CD4-positive, alpha-beta T cell treated with Interleukin-2 at 100 ng/mL for 4 hours (primary cell): ENCODE measurements around the gene NEK6.

ENCODE experiments used
- DNase-seq: peaks from one replicate; pipeline ENCODE4 v3.0.0-alpha.2; 2020; ENCODE audit warnings: low spot score

NEK6 gene

DNA sequence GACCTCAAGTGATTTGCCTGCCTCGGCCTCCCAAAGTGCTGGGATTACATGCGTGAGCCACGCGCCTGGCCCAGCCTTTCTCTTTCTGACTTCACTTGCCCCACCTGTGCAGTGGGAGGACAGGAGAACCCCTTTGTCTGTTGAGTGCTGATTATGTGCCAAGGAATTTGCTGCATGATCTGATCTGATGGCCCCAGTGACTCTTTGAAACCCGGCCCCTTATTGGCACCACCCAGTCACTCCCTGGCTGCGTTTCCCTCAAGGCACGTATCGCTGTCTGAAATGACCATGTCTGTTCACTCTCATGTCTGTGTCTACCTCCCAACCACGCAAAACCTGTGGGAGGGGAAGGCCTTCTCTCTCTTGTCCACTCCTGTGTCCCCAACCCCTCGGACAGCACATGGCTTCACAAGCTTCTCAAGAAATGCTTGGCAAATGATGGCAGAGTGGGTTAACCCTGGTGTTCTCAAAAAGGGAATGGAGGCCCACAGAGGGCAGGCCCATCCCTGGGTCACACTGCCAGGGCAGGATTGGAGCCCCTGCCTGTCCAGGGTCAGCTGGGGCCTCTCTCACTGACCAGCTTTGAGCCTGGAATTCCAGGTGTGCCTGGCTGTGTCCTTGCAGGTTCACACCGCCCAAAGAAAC lies 21.9 kb downstream of the NEK6 start:
- DNase-seq = no peak

DNA sequence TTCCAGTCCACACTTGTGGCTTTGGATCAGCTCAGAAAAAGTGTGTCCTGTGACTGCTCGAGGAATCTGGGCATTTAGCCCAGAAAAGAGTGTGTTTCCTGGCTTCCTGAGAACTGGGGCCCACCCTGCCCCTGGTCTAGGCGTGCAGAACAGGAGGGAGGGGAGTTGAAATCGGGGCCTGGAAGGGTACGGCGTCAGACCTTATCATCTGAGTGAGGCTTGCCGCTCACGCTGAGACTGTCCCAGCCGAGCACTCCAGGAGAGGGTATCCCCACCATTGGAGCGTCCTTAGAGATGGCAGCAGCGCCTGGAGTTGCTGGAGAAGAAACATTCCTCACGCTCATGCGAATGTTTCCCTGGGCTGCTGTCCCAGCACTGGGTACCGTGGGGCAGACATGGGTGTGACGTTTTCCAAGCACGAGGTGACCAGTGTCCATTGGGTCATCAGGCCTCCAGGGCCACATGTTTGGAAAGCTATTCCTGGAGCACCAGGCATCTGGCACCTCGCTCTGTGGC lies 22.5 kb downstream of the NEK6 start:
- DNase-seq = no peak

DNA sequence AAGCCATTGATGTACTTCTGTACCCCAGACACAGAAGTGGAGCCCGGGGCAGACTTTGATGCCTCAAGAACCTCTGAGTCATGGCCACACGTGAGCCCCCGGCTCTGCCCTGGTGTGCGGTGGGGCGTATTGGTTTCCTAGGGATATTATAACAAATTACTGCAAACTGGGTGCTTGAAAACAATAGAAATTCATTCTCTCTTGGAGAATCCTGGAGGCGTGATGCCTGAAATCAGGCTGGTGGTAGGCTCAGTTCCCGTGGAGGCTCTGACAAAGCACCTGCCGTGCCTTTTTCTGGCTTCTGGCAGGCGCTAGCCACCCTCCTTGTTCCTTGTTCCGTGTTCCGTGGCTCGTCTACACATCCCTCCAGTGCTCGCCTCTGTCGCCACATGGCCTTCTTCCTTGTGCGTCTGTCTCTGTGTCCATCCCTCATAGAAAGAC lies 24.2 kb downstream of the NEK6 start:
- DNase-seq = no peak

DNA sequence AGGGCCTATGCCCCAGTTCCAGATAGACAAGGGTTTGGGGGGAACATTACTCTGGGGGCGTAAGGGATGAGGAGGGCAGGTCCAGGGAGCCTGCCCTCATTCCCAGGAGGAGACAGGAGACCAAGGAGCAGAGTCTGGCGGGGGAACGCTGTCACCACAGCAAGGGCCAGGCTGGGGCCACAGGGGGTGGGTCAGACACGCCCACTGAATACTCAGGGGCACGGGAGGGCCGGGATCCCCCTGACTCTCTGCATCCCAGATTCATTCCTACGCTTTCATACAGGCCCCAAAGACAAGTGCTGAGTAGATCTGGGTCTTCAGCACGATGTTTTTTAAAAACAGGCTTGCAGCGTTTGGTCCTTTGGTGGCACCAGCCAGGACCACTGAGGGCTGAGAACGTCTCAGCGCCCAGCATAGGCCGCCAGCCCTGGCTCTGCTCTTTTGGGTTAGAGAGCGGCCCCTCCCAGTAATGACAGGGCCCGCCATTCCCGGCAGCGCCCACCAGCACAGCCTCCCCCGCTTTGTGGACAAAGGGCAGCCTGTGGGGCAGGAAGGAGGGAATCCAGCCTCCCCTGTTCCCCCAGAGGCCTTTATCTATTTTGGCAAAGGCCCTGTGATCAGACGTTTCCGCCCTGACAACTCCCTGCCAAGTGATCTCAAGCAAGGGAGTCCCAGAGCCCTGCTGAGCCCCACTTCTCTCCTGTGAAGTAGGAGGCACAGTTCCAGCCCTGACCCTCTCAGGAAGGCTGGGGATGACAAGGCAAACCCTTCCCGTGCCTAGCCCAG lies 24.9 kb downstream of the NEK6 start:
- DNase-seq = no peak

DNA sequence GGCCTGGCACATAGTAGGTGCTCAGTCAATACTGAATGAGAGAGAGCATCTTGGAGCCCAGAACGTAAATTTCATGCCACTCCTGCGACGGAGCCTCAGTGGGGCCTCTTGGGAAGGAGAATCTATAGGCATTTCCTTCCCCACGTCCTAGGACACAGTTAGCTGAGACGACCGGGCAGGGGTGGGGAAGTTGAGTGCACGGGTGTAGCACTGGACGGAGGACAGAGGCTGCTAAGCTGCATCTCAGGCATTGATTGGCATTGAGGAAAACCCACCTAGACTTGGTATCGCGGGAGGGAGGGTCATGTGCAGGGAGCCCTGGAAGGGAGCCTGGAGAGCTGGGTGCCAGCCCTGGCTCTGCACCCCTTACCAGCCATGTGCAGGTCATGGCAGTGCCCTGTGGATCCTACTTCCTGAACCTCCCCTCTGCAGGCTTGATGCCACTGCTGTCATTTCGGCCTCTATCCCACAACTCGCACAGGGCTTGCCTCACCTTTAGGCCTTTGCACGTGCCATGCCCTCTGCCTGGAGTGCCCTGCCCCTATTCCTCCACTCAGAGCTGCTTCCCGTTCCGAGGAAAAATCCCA lies 25.6 kb downstream of the NEK6 start:
- DNase-seq = no peak

DNA sequence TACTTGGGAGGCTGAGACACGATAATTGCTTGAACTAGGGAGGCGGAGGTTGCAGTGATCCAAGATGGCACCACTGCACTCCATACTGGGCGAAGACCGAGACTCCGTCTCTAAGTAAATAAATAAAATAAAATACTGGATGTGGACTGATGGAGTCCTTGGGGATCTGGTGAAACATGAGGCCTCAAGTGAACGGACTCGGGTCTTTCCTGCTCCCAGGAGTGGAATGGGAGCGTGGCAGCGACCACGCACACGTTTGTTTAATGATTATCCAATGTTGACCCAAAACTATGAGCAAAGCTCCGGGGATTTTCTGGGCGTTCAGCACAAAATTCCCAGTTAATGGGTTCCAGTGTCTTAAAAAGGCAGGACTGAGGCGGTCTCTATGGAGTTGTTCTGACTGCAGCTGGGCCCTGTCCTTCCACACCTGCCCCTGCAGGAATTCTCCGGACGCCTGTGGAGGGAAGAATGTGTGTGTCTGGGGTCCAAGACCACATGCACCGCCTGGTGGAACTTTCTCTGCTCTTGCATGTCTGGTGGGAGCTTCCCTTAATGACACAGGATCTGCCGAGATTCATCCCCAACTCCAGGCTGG lies 26.6 kb downstream of the NEK6 start:
- DNase-seq = no peak

DNA sequence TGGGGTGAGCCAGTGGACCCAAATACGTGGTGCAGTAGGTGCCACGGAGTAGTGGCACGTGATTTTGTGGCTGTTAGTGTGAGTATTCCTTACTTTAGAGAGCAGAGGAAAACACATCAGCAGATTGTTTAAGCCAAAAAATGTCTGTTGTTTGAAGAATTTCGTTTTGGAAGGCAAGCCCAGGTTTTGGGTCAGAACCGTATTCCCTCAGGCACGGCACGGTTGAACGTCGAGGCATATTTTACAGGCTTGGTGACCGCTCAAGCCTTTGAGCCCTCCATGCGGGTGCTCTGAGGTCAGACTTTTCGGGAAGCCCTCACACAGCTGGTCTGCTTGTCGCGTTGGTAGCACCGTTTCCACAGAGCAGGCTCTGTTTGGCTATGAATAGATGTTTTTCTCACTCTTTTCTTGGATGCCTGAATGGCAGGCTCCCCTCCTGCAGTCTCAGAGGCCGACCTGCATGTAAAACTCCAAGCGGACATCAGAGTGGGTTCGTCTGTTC lies 27.2 kb downstream of the NEK6 start:
- no peak for DNase-seq

DNA sequence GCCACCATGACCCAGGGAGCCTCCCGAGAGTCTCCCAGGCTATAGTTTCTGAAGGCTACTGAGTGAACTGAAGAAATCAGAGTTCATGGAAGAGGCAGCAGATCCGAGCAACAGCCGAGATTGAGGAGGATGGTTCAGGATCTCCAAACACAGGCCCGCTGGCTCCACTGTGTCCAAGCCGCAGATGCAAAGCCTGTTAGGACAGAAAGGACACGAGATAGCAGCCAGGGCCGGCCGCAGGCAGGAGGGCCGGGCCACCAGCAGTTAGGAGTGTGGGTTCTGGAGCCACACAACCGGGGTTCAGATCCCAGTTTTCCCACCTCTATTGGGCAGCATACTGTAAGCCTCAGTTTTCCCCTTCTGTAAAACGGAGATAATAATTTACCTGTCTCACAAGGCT lies 27.7 kb downstream of the NEK6 start:
- DNase-seq = no peak

DNA sequence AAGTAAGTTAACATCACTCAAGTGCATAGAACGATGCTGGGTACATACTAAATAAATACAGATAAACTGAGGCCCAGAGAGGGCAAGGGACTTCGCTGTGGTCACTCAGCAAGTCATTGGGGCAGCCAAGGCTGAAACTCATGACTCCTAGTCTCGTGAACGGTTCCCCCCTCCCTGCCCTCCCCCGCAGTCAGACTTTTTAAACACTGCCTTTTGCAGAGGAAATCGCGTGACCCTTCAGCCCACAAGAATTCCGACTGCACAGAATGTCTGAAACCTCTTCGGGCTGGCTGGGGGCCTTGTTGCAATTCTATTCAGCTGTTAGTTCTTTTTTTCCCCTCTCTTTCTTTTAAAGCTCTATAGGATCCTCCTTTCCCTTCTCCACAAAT lies 28.1 kb downstream of the NEK6 start:
- peak; percentile 34 for DNase-seq

DNA sequence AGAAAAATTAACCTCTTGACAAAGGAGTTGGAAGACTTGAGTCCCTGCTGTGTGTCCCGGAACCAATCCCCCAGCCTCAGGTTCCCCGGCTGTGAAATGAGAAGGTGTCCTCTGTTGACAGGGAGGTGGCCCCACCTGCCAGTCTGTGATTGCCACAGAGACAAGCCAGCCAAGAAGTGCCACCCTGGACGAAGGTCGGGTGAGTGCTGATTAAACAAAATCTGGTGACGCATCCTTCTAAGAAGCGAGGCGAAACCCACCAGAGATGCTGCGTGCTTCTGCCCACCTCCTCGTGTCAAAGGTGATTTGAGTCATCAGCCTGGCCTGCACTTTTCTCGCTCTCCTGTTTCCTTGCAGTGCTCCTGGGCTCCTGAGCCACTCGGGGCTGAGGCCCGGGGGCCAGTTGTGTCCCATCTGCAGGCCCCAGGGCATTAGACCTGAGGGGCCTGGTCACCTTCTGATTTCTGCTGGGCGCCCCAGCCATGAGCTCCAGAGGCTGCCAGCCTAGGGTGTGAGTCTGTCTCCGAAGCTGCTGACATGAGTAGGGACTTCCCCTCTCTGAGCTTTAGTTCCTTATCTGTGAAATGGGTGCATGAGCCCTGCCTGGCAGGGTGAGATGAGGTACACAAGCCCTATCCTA lies 28.7 kb downstream of the NEK6 start:
- peak; percentile 69 for DNase-seq

DNA sequence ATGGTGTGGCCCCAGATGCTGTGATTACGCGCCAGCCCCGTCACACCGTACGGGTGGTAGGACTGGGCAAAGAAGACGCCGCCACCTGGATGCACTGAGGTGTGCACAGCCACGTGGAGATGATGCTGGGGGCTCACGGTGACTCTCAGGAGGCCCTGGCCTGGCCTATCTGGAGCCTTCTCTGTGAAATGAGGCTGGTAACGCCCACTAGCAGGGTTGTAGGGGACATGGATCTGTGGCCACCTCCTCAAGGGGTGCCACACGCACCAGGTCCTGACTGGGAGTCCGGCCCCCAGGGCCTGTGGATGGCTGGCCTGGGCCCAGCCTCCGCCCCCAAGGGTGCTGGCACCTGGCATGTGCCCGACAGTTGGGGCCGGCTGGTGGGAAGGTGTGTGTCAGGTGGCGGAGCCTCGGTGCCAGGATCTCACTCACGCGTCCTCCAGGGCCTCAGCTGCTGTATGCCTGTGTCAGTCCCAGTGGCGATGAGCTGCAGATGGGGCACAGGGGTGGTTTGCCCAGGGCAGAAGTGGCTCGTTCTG lies 32.4 kb downstream of the NEK6 start:
- no peak for DNase-seq

DNA sequence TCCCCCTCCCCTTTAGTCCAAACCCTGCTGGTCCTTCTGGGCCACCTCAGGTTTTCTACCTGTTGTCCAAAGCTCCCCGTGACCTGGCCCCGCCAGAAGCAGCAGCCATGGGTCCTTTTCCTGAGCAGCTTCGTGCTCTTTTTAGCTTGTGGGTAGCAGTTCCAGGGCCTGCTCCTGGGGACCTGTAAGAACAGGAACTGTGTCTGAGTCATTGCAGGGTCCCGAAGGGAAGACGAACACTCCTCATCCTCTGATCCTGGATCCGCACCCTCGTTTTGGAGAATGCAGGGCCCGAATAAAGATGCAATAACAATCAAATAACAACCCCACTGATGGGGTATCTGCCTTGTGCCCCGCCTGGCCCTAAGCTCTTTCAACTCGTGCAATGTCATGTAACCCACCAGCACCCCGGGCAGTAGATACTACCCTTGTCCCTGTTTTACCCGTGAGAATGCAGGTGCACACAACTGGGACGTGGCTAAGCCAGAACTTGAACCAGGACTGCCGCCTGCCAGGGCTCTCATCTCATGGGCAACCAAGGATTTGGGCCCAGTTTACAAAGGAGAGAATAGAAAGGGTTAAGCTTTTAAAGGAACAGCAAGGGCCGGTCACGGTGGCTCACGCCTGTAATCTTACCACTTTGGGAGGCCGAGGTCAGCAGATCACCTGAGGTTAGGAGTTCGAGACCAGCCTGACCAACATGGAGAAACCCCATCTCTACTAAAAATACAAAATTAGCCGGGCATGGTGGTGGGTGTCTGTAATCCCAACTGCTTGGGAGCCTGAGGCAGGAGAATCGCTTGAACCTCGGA lies 33.2 kb downstream of the NEK6 start:
- no peak for DNase-seq

DNA sequence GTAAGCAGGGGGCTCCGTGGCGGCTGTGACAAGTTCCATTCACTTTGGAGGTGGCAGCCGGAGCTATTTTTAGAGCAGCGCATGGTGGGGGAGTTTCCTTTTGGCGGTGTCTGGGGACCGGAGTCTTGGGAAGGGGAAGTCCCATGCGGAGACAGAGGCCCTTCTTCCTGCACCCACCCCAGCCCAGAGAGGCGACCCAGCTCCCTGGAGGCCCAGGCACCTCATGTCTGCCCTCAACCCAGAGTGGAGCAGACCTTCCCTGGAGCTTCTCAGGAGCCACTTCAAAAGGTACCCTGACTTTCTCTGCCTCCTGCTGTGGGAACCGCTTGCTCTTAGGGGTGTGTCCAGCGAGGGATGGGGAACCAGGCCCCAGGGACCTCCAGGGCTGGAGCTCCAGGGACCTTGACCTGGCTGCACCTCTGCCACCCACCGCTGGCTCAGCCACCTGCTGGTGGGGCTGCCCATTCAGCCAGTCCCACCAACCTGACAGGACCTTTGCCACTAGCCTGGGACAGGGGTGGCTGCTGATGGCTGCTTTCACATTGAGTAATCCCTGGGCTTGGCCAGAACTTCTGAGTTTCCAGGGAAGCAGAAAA lies 34.1 kb downstream of the NEK6 start:
- DNase-seq = no peak

DNA sequence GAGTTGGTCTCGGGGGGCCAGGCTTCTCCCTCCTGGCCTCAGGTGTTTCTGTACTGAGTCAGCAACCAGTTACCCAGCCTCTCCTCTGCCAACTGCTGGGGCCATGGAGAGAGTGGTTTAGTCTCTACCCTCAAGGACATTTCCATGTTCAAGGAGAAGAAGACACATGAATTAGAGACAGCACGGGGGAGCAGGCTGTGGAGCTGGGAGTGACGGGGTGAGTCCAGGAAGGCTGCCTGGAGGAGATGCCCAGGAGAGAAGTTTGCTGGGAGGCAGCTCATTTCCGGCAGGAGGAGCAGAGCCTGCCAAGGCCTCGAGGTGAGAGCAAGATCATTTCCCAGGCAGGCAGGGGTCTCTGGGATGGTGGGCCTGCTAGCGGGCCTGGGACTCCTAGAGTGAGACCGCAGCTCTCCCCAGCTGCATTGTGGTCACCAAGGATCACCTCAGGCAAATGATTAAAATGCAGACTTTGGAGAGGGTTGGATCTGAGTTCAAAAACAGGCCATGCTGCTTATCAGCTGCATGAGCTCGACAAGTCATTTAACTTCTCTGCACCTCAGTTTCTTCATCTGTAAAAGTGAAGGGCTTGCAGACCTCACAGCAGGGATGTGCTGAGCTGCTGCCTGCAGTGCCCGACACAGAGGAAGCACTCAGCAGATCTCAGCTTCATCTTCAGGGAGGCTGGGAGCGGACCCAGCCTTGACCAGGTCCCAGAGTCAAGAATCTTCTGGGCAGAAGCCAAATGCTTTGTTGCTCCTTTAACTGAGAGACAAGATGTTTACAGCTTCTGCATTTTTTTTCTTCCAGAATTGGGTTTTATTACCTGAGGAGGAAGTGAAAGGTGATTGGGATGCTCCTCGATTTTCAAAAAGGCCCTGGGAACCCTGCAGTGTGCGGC lies 35.2 kb downstream of the NEK6 start:
- DNase-seq = no peak

DNA sequence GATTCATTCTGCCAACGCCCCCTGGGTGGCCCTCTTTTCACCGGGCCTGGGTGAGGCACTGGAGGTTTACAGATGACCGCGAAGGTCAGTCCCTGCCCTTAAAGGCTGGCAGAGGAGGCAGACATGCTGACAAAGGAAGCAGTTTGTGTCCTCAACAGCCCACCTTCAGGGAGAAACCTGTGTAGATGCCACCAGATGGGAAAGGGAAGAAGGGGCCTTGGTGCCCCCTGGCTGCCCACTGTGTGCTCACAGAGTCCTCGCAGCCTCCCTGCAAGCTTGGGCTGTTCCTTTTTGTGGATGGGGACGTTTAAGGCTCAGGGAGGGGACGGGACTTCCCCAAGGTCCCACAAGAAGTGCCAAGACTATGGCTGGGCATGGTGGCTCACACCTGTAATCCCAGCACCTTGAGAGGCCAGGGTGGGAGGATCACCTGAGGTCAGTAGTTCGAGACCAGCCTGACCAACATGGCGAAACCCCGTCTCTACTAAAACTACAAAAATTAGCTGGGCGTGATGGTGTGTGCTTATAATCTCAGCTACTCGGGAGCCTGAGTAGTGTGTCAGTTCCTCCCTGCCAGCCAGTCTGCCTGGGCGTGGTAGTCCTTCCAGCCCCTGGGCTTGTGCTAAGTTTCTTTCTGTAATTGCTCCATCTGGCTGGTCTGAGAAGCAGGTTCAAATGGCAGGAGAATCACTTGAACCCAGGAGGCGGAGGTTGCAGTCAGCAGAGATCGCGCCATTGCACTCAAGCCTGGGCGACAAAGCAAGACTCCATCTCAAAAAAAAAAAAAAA lies 36.2 kb downstream of the NEK6 start:
- DNase-seq = no peak

DNA sequence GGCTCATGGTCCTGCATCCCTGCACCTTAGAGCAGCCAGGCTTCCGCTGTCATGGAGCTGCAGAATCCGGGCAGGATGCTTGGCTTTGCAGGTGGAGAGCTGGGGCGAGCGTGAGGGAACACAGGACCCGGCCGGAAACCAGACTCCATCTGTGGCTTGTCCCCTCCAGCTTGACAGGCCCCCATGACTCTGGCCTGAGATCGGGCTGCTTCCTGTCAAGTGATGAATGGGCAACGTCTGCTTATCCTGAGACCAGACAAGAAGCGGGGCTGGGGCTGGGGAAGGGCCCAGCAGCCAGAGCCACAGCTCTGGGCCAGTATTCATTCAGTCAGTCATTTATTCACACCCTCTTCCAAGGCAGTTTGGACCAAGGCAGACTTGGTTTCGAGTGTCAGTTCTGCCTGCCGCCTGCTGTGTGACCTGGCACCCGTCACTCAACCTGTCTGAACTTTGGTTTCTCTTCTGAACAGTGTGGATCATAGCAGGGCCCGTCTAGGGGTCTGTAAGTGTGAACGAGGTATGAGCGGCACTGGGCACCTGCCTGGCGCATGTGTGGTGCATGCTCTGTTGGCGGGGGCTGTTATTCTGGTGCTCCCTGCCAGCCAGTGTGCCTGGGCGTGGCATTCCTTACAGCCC lies 37.5 kb downstream of the NEK6 start:
- DNase-seq = no peak

DNA sequence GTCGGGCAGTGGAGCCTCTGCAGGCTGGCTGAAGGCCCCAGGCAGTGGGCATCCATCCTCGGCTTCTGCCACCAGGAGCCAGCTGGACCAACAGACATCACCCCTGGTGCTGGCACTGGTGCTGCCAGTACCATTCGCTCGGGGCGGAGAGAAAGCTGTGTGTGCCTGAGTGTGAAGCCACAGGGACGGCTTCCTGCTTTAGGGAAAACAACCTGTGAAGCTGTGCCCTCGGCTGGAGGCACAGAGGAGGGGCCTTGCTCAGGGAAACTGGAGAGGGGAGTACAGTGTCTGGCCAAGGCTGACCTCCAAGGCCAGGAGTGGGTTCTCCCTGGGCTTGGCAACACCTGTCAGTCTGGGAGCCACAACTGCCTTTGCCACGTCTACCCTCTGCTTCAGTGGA lies 38.3 kb downstream of the NEK6 start:
- DNase-seq = no peak
